Midbrain (tissue), 1 donor: Measurements from ENCODE around the gene TMEM204.
"Not testable (repeated sequence)": the region's sequence is repeated elsewhere in the genome, so short reads cannot be mapped to it uniquely, and the experiment has no call there.

ENCODE experiments used
- DNase-seq: peaks from one replicate; lab custom pipeline; 2025; lab: John Stamatoyannopoulos, UW

The TMEM204 gene

DNA sequence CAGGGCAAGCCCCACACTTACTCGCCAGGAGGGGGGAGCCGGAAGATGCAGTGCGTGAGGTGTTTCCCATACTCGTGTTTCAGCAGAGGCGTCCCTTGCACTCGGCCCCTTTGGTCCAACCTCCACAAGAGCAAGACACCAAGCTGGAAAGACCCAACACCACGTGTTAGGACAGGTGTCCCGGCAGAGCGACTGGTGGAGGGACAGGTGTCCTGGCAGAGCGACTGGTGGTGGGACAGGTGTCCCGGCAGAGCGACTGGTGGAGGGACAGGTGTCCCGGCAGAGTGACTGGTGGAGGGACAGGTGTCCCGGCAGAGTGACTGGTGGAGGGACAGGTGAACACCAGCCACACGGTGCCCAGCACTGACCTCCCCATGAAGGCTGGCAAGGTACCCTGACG lies 59.0 kb downstream of the TMEM204 start:
- DNase-seq, result no peak

DNA sequence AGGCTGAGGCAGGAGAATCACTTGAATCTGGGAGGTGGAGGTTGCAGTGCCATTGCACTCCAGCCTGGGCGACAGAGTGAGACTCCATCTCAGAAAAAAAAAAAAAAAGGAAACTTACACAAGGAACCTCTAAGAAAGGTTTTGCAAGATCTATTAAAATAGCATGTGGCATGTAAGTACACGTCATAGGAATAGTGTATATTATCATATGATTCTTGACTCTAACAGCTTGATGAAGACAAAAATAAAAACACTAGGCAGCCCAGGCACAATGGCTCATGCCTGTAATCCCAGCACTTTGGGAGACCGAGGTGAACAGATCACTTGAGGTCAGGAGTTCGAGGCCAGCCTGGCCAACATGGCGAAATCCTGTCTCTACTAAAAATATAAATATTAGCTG lies 62.0 kb downstream of the TMEM204 start:
- not testable (repeated sequence) for DNase-seq

DNA sequence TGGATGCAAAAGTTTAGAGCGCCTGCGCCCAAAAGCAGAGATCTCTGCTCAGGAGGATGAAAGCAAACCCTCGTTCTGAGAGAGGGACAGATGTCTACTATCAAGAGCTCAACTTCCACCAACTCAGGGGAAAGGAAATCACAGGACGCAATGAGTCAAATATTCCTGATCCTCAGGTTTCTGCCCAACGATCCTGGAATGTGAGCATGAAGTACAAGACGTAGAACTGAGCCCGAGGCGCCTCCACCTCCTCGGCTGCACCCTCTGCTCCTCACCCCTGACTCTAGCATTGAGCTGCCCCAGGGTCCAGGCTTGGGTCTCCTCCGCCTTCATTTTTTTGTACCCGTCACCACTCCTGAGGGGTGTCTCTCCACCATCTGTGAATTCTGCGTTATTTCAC lies 63.0 kb downstream of the TMEM204 start:
- no peak for DNase-seq

DNA sequence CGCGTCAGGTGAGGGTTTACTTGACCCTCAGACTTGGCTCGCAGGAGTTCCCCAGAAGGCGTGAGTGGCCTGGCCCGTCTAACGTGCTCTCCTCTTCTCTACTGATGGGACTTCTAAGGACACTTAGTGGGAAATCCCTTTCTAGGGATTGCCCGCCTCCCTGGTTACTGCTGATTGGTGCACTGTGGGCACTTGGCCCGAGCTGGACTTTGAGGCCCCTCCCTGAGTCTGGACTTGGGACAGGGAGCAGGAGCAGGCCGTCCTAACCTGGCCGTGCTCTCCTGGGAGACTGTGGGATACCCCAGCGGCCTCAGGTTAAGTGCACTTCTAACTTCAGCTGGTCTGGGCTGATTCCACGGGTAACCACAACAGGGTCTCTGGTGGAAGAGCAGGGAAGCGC lies 63.7 kb downstream of the TMEM204 start:
- no peak for DNase-seq

DNA sequence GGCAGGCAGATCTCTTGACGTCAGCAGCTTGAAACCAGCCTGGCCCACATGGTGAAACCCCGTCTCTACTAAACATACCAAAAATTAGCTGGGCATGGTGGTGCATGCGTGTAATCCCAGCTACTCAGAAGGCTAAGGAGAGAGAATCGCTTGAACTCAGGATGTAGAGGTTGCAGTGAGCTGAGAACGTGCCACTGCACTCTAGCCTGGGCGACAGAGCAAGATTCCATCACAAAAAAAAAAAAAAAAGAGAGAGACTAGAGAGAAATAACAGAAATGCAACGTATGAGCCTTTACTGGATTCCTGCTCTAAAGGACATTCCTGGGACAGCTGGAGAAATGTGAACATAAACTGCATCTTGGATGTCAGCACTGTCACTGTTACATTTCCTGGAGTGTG lies 67.6 kb downstream of the TMEM204 start:
- no peak for DNase-seq

DNA sequence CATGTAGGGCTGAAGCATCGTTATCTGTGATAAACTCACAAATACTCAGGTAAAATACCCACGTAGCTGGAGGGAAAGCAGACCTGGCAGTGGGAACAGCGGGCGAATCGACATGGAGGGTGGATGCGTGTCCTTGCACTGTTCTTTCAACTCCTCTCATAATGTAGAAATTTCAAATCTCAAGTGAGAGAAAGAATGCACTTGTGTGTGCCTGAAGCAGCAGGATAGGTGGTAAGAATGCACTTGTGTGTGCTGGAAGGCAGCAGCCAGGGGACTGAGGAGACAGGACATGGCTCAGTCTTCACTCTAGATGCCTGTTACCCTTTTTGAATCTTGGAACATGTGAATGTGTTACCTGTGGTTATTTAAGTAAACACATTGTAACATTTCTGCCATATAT lies 68.0 kb downstream of the TMEM204 start:
- DNase-seq, result no peak

DNA sequence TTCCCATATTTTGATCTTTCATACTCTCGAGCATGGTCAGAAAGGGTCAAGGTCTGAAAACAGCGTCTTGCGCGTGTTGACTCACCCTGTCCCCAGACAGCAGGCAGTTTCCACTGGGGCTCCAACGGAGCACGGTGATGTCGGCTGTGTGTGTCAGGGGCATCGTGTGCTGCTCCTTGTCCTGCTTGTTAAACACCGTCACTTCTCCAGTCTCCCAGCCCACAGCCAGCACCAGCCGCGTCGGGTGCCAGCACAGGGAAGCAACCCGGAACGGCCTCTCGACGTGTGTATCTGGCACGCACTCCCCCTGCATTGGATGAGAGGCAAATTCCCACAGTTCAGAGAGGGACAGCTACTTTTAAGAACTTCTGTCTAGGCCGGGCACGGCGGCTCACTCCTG lies 68.8 kb downstream of the TMEM204 start:
- DNase-seq, result no peak
